ENCODE results near the gene CNGB1.

CNGB1 gene

DNA sequence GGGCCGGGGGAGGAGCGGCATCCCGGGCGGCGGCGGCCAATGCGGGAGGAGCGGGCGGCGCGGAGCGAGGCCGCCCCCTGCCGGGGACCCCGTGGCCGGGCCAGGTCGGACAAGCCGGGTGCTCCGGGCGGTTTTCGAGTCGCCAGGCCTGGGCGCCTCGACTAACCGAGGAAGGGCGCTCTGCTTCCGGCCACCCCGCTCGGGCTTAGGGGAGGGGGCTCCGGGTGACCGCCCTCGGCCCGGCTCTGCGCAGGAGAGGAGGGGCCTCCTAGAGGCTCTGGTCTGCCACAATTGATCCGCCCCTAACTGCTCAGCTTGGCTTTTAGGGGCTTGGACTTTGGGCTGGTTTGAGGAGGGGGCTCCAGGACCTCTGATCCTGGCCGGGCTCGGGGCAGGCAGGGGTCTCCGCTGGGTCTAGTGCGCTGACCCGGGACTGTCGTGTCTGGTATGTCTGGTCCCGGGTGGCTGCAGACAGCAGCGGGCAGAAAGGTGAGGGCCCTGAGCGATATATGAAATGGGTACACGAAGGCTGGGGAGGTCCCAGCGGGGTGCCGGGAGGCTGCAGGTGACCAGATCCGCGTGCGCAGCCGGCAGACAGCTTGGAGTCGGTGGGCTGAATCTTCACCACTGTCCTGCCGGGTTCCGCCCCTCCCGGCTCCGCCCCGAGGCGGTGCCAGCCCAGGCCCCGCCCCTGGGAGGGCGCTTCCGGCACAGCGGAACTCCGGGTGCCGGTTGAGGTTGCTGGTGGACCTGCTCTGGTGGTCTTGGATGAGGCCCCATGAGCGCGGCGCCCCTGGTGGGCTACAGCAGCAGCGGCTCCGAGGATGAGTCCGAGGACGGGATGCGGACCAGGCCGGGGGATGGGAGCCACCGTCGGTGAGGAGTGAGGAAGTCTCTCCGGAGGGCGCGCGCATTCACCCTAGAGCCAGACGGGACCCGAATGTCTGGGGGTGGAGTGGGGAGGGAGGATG lies 30.1 kb upstream of the CNGB1 start, which contains the start of gene USB1:
Gene USB1, plus strand, starts transcription at position 702 of the 971 bp plus-strand sequence. Its CDS starts 77 bp downstream, at position 779.
- Histone ChIP-seq H3K9ac (ENCODE audit: low read depth, low read length) (peak within 1 kb of the TSS; percentile 67), H3K4me1 (ENCODE audit: insufficient read depth, low read length) (peaks cover 18% of the 10 kb centered on the region; the same call in 1 of the 2 replicates), H3K9me3 (ENCODE audit: control insufficient read depth, insufficient read depth, low read length) (no peaks in the 10 kb centered on the region), H3K36me3 (ENCODE audit: insufficient read depth, low read length) (no peaks in the 10 kb centered on the region)

DNA sequence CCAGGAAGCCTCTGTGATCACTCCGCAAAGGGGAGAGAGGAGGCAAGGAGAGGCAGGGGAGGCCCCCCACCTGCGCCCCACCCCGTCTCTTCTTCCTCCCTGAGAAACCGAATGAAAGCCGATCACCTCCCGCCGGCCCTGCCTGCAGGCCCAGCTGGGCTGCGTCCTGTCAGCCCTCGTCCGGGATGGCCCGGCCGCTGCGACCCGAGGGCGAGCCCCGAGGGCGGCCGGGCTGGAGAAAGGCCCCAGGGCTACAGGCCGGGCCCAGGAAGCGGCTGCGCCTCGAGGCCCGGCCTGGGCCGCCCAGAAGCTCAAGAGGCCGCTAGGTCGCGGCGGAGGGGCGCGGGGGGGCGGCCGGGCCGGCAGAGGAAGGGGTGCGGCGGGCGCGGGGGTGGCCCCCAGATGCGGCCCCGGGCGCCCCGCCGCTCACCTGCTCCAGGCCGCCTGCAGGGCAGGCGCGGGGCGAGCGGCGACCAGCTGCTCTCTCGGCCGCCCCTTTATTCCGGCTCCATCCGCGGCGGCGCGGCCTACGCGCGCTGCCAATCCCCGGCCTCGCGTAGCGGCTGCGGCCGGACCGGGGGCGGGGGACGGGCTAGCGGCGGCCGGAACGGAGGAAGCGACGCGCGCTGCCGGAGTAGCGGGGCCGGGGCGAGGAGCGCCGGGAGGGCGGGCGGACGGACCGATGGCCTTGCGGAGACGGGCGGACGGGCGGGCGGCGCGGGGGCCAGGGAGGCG lies 29.2 kb upstream of the CNGB1 start, which contains the start of gene ZNF319:
Gene ZNF319, minus strand, starts transcription at position 702 of the 735 bp plus-strand sequence. CDS start 2,407 bp downstream, outside the sequence.
- peak within 1 kb of the TSS; percentile 67 for H3K9ac ChIP-seq (ENCODE audit: low read depth, low read length)
- no peaks in the 10 kb centered on the region for H3K9me3 ChIP-seq (ENCODE audit: control insufficient read depth, insufficient read depth, low read length)
- H3K4me1 ChIP-seq (ENCODE audit: insufficient read depth, low read length), result peaks cover 18% of the 10 kb centered on the region; the same call in 1 of the 2 replicates
- no peaks in the 10 kb centered on the region for H3K36me3 ChIP-seq (ENCODE audit: insufficient read depth, low read length)

DNA sequence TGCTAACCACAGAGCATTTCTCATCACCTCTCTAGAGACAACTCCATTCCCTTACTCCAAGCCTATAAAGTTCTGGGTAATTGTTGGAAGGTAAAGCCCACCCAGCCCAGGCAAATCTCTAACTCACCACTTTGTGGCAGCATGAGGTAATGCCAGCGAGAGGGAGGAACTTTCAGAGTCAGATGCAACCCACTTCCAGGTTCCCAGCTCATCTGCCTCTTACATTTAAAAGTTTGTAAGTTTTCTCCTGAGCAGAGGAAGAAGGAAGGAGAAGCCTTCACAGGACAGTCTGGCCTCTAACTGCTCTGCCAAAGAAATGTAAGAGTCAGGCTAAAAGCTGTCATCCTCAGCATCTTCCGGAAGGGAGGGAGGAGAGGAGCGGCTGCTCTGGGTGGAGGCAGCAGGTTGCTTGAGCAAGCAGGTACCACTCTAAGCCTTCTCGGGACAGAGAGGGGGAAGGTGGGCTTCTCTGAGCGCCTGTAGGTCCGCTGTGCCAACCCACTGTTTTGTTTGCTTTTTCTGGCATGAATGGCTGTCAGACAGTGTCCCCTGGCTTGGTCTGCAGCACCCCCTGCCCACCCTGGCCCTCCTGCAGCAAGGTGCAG lies 28.5 kb upstream of the CNGB1 start:
- H3K9ac ChIP-seq (ENCODE audit: low read depth, low read length), result peak overlapping the region; percentile 56; the same call in 1 of the 2 replicates
- peaks cover 20% of the 10 kb centered on the region; the same call in 1 of the 2 replicates for H3K4me1 ChIP-seq (ENCODE audit: insufficient read depth, low read length)
- no peaks in the 10 kb centered on the region for H3K9me3 ChIP-seq (ENCODE audit: control insufficient read depth, insufficient read depth, low read length)
- H3K36me3 ChIP-seq (ENCODE audit: insufficient read depth, low read length), result no peaks in the 10 kb centered on the region

DNA sequence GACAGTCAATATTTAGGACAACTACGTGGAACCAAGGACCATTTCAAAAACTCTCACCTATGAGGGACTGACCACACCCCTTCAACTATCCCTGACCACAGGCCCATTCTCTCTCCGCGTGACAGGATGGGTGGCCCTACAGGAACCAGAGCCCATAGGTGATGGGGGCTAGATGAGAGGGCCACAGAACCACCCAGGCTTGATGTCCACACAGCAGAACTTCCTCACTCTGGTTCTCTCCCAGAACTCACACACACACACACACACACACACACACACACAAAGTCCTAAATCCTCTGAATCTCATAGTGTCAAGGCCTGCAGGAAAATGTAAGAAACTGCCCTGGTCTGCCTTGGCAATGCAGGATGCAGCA lies 28.1 kb upstream of the CNGB1 start:
- Histone ChIP-seq H3K9ac (ENCODE audit: low read depth, low read length) (no peak overlapping the region), H3K4me1 (ENCODE audit: insufficient read depth, low read length) (peaks cover 22% of the 10 kb centered on the region; the same call in 1 of the 2 replicates), H3K36me3 (ENCODE audit: insufficient read depth, low read length) (no peaks in the 10 kb centered on the region), H3K9me3 (ENCODE audit: control insufficient read depth, insufficient read depth, low read length) (no peaks in the 10 kb centered on the region)

DNA sequence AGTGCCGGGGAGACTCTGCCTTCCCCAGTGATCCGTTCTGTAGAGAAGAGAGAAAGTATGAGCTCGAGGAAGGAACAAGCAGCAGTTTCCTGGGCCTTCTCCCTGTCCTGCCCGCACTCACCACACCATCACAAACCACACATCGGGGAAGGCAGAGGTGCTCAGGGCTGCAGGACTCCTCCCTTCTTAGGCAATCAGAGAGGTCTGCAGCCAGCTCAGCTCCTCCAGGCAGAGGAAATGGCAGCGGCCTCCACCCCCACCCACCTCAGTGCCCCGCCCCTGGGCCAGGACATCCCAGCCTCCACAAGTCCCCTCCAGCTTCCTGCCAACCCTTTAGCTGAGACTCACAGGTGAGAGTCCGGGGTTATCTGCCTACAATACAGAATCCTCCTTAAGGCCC lies 27.6 kb upstream of the CNGB1 start:
- Histone ChIP-seq H3K9ac (ENCODE audit: low read depth, low read length) (no peak overlapping the region), H3K4me1 (ENCODE audit: insufficient read depth, low read length) (peaks cover 22% of the 10 kb centered on the region; the same call in 1 of the 2 replicates)

DNA sequence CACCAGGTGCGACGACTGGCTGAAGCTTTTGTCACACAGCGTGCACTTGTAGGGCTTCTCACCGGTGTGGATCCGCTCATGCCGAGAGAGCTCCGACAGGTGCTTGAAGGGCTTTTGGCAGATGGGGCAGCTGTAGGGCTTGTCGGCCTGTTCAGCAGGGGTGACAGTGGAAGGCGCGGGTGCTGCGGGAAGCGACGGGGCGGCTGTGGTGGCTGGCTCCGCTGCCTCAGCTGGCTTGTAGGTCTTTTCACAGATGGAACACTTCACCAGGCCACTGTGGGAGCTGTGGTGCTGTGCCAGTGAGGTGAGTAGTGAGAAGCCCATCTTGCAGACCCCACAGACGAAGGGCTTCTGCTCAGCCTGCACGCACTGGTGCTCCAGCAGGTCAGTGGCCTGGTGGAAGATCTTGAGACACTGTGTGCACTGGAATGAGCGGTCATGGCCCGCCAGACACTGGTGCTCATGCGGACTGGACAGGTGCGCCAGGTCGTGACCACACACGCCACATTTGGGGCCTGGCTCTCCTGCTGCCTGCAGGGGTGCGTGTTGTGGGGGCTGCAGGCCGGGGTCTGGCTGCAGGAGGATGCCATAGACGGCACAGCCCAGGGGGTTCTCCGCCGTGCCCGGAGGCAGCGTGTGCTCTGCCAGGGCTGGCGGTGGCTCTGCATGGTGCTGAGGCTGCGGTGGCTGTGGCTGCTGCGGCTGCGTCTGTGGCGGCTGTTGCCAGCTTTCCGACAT lies 26.8 kb upstream of the CNGB1 start:
- no peak overlapping the region for H3K9ac ChIP-seq (ENCODE audit: low read depth, low read length)
- H3K4me1 ChIP-seq (ENCODE audit: insufficient read depth, low read length), result peaks cover 22% of the 10 kb centered on the region
- no peaks in the 10 kb centered on the region for H3K9me3 ChIP-seq (ENCODE audit: control insufficient read depth, insufficient read depth, low read length)
- H3K36me3 ChIP-seq (ENCODE audit: insufficient read depth, low read length), result no peaks in the 10 kb centered on the region

More for the DNA sequence above, 27.6 kb upstream of the CNGB1 start:
- no peaks in the 10 kb centered on the region for H3K36me3 ChIP-seq (ENCODE audit: insufficient read depth, low read length)
- H3K9me3 ChIP-seq (ENCODE audit: control insufficient read depth, insufficient read depth, low read length), result no peaks in the 10 kb centered on the region

DNA sequence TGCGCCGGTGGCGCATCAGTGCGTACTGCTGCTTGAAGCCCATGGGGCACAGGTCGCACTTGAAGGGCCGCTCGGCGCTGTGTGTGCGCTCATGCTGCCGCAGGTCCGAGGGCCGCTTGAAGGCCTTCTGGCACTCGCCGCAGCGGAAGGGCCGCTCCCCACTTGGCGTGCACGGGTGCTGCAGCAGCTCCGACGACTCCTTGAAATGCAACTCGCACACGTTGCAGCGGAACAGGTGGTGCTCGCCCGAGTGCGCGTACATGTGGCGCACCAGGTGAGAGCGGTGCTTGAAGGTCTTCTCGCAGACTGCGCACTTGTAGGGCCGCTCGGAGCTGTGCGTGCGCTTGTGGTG lies 26.2 kb upstream of the CNGB1 start:
- no peaks in the 10 kb centered on the region for H3K9me3 ChIP-seq (ENCODE audit: control insufficient read depth, insufficient read depth, low read length)
- no peaks in the 10 kb centered on the region for H3K36me3 ChIP-seq (ENCODE audit: insufficient read depth, low read length)
- peaks cover 21% of the 10 kb centered on the region for H3K4me1 ChIP-seq (ENCODE audit: insufficient read depth, low read length)
- no peak overlapping the region for H3K9ac ChIP-seq (ENCODE audit: low read depth, low read length)

DNA sequence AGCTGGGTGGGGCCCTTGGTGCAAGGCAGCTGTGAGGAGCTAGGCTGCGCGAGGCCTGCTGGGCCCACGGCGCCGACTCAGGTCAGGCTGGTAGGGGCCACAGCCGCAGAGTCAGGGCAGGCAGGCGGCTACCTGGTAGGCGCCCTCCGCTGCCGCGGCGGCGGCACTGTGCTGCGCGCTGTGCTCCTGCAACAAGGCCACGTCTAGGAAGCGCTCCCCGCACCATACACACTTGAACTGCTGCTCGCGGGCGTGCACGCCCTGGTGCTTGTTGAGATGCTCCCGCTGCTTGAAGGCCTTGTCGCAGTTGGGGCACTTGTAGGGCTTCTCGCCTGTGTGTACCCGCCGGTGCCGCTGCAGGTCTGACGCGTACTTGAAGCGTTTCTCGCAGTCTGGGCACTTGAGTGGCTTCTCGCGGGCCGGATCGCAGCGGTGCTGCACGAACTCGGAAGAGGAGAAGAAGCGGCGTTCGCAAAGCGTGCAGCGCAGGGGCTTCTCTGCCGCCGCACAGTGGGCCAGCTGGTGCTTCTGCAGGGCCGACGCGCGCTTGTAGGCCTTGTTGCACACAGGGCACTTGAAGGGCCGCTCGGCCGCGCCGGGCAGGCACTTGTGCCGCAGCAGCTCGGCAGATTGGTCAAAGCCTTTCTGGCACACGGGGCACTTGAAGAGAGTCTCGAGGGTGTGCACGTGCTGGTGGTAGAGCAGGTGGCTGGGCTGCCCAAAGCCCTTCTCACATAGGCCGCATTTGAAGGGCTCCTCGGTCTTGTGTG lies 25.7 kb upstream of the CNGB1 start:
- Histone ChIP-seq H3K4me1 (ENCODE audit: insufficient read depth, low read length) (peaks cover 18% of the 10 kb centered on the region), H3K9me3 (ENCODE audit: control insufficient read depth, insufficient read depth, low read length) (no peaks in the 10 kb centered on the region), H3K36me3 (ENCODE audit: insufficient read depth, low read length) (no peaks in the 10 kb centered on the region), H3K9ac (ENCODE audit: low read depth, low read length) (no peak overlapping the region)

DNA sequence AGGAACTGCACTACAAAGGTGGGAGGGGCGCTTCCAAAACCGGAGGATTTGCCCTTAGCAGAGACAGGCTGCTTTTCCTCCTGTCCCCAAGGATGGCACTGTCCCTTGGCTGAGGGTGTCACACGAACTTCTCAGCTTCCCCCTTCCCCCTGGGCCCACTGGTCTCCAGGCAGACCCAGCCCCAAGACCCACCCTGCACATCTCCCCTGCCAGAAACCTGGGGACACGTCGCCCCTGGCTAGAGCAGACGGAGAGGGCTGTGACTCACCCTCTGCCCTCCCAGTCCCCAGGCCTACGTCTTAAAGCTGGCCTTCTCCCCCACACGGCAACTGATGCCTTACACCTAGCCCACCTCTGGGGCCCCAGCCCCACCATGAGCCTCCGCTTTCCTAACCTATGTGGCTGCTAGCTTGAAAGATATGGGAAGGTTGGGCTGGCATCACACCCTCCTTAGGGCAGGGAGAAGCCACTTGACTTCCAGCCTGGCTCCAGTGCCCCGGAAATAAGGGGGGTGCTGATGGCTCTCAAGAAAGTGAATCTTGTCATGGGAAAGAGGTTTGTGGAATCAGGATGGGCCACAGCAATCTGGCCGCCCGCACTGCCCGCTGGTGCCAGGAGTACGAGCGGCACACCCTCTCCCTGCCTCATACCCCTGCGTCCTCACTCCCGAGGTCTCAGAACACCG lies 24.9 kb upstream of the CNGB1 start:
- Histone ChIP-seq H3K36me3 (ENCODE audit: insufficient read depth, low read length) (no peaks in the 10 kb centered on the region), H3K4me1 (ENCODE audit: insufficient read depth, low read length) (peaks cover 18% of the 10 kb centered on the region), H3K9me3 (ENCODE audit: control insufficient read depth, insufficient read depth, low read length) (no peaks in the 10 kb centered on the region), H3K9ac (ENCODE audit: low read depth, low read length) (no peak overlapping the region)

DNA sequence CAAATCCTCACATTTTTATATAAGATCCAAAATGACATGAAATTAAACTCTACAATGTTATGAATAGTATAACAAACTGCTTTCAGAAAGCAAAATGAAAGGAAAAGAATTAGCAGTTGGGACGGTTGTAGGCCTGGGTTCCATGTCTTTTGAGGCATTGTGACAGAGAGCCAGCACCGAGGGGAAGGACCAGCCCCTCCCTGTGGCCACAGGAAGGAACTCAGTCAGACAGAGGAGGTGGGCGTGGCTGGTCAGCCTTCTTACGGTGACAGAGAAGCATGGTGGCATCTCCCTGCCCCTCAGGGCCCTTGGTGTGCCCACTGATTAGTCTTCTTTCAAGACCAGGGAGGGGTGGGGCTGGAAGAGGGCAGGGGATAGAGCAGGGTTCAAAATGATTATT lies 23.9 kb upstream of the CNGB1 start:
- Histone ChIP-seq H3K9ac (ENCODE audit: low read depth, low read length) (no peak overlapping the region), H3K9me3 (ENCODE audit: control insufficient read depth, insufficient read depth, low read length) (no peaks in the 10 kb centered on the region), H3K36me3 (ENCODE audit: insufficient read depth, low read length) (no peaks in the 10 kb centered on the region), H3K4me1 (ENCODE audit: insufficient read depth, low read length) (peaks cover 18% of the 10 kb centered on the region)

DNA sequence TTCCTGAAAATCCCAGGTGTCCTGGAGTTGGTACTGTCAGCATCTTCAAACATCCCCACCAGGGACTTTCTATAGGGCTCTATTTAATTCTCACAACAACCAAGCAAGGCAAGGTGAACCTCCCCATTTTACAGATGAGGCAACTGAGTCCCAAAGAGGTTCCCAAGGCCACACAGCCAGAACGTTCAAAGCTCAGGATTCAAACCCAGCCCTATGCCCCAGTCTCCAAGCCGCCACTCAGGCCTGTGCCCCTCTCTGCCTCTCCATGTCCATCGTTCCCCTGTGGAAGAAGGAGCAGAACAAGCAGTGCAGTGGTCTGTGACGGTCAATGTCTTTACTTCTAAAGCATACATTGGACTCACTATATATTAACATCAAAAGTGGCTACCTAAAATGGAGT lies 23.4 kb upstream of the CNGB1 start:
- Histone ChIP-seq H3K9me3 (ENCODE audit: control insufficient read depth, insufficient read depth, low read length) (no peaks in the 10 kb centered on the region), H3K4me1 (ENCODE audit: insufficient read depth, low read length) (peaks cover 14% of the 10 kb centered on the region), H3K36me3 (ENCODE audit: insufficient read depth, low read length) (no peaks in the 10 kb centered on the region), H3K9ac (ENCODE audit: low read depth, low read length) (no peak overlapping the region)

DNA sequence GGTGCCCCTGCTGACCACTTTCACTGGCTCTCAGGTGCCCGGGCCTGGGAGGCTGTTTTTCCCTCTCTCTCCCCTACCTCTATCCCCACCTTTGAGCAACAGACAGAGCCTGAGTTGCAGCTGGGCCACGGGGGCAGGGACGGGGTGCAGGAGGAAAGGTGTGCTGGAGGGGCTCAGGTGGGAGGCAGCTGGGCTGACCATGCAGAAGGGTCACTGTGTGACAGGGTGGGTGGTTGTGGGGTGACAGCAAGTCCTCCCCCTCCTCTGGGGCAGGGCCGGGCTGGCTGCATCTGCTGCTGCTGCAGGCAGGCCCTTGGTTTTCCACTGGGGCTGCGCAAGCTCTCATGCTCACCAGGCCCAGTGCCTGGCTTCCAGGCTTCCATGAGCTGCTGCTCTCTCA lies 23.0 kb upstream of the CNGB1 start:
- Histone ChIP-seq H3K4me1 (ENCODE audit: insufficient read depth, low read length) (peaks cover 10% of the 10 kb centered on the region), H3K36me3 (ENCODE audit: insufficient read depth, low read length) (no peaks in the 10 kb centered on the region), H3K9me3 (ENCODE audit: control insufficient read depth, insufficient read depth, low read length) (no peaks in the 10 kb centered on the region), H3K9ac (ENCODE audit: low read depth, low read length) (no peak overlapping the region)

DNA sequence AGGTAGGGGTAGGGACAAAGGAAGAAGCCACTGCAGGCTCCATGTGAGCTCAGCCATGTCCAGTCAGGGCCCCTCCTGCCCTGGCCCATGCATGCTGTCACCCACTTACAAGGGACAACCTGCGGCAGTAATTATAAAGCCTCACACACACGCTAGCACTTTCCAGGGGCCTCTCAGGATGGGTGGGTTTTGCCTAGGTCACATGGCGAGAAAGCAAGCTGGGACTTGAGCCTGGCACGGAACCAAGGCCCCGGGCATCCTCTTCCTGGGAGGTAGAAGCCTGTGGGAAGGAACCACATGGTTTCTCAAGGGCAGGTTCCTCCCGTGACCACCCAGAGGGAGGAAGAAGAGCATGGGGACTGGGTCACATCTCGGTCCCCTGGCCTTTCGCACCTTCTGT lies 22.5 kb upstream of the CNGB1 start:
- H3K4me1 ChIP-seq (ENCODE audit: insufficient read depth, low read length), result peaks cover 7% of the 10 kb centered on the region; the same call in 1 of the 2 replicates
- H3K9me3 ChIP-seq (ENCODE audit: control insufficient read depth, insufficient read depth, low read length), result no peaks in the 10 kb centered on the region
- H3K36me3 ChIP-seq (ENCODE audit: insufficient read depth, low read length), result no peaks in the 10 kb centered on the region
- H3K9ac ChIP-seq (ENCODE audit: low read depth, low read length), result no peak overlapping the region
